Fibroblast of lung (primary cell): ENCODE results near the gene CALHM3. TPM values are rescaled to one million over a fixed set of nuclear protein-coding genes. Genes with fewer than 3 reads are reported as not detected.

Source experiments
- DNase-seq, 2 donors: peaks; one replicate each; pipeline versions ENCODE4 v3.0.0 to v3.0.0-alpha.2; 2010; ENCODE audit warnings: low read depth in 2 of 2
- H2AFZ ChIP-seq: 2 replicates; pipeline ENCODE4 v1.5.1; 2012; ENCODE audit warnings: low read length, control low read depth, inconsistent platforms
- H3K27ac ChIP-seq: 2 replicates; pipeline ENCODE4 v1.5.1; 2011; ENCODE audit warnings: low read length, control low read depth; ENCODE audit not compliant: insufficient read depth
- H3K27me3 ChIP-seq: 2 replicates; pipeline ENCODE4 v1.5.1; 2011; ENCODE audit warnings: mild to moderate bottlenecking, low read length; ENCODE audit not compliant: control insufficient read depth, insufficient read depth
- H3K36me3 ChIP-seq: 2 replicates; pipeline ENCODE4 v1.5.1; 2011; ENCODE audit warnings: low read length; ENCODE audit not compliant: control insufficient read depth, insufficient read depth
- H3K4me1 ChIP-seq: 2 replicates; pipeline ENCODE4 v1.5.1; 2011; ENCODE audit warnings: low read length; ENCODE audit not compliant: control insufficient read depth, insufficient read depth; ENCODE audit errors: extremely low read depth
- H3K4me2 ChIP-seq: 2 replicates; pipeline ENCODE4 v1.5.1; 2011; ENCODE audit warnings: low read length, control low read depth; ENCODE audit not compliant: insufficient read depth; ENCODE audit errors: extremely low read depth
- H3K4me3 ChIP-seq, 4 experiments: fragments of 200-600 bp in 1 of 4; sonication (generic) in 1 of 4; replicated peaks in 1 of 4; 2 replicates each; pipeline ENCODE4 v1.5.1; 2011 to 2016; ENCODE audit warnings: low read length in 4 of 4, low read depth in 3 of 4, mild to moderate bottlenecking in 3 of 4, control low read depth in 2 of 4, inconsistent platforms in 1 of 4, mixed read lengths in 1 of 4; ENCODE audit not compliant: insufficient read depth in 1 of 4; ENCODE audit errors: control extremely low read depth in 1 of 4
- H3K79me2 ChIP-seq: 2 replicates; pipeline ENCODE4 v1.5.1; 2012; ENCODE audit warnings: mild to moderate bottlenecking, low read length, inconsistent platforms; ENCODE audit not compliant: control insufficient read depth, insufficient read depth
- H3K9ac ChIP-seq: 2 replicates; pipeline ENCODE4 v1.5.1; 2011; ENCODE audit warnings: mild to moderate bottlenecking, low read length, control low read depth; ENCODE audit not compliant: insufficient read depth
- H3K9me3 ChIP-seq: 2 replicates; pipeline ENCODE4 v1.5.1; 2012; ENCODE audit warnings: low read depth, low read length; ENCODE audit not compliant: control insufficient read depth, insufficient read depth
- H4K20me1 ChIP-seq: 2 replicates; pipeline ENCODE4 v1.5.1; 2011; ENCODE audit warnings: low read length; ENCODE audit not compliant: control insufficient read depth, insufficient read depth; ENCODE audit errors: extremely low read depth
- CTCF ChIP-seq, 2 donors: IDR thresholded peaks in 1 of 2; conservative IDR thresholded peaks in 1 of 2; 1 replicate in 1 of 2; 2 replicates in 1 of 2; pipeline ENCODE4 v1.5.1; 2011 to 2012; ENCODE audit warnings: low read length in 2 of 2, control low read depth in 1 of 2, inconsistent platforms in 1 of 2, low read depth in 1 of 2, mild to moderate bottlenecking in 1 of 2
- EZH2 ChIP-seq: IDR thresholded peaks from 2 replicates; pipeline ENCODE4 v1.5.1; 2012; ENCODE audit warnings: low read length, control low read depth, mild to moderate bottlenecking; ENCODE audit errors: missing control alignments
- polyA plus RNA-seq, 2 donors: library from polyadenylated mRNA; depleted of rRNA in 1 of 2; stranded (reverse) in 1 of 2; unstranded in 1 of 2; fragments of >200 nt; gene quantifications; 2 replicates each; pipeline ENCODE4 v1.2.1, GENCODE V29; 2011 to 2012; ENCODE audit warnings: missing spikeins in 1 of 2
- total RNA-seq: library from RNA; depleted of rRNA; stranded (reverse); fragments of >200 nt; gene quantifications from 2 replicates; pipeline ENCODE4 v1.2.1, GENCODE V29; 2014

CALHM3 gene
- total and polyA plus RNA-seq, 2 donors (not counting 1 experiment from before 2014, with no cell fraction given), result not detected

GRCh38 chr10:103510791-103511752 lies 32.0 kb upstream of the CALHM3 start:
- no peaks in the 10 kb centered on the region for H3K36me3 ChIP-seq
- no peaks in the 10 kb centered on the region for H3K79me2 ChIP-seq
- H3K9ac ChIP-seq, result no peak overlapping the region
- H3K4me3 ChIP-seq, result no peak overlapping the region
- H2AFZ ChIP-seq, result no peak overlapping the region
- H3K9me3 ChIP-seq, result no peaks in the 10 kb centered on the region
- H3K27ac ChIP-seq, result no peak overlapping the region
- H4K20me1 ChIP-seq, result no peaks in the 10 kb centered on the region
- TF ChIP-seq EZH2 (no peak), CTCF (conservative IDR thresholded peaks at IDR 0.05 in 1 of 2, IDR thresholded peaks at IDR 0.05 in 1 of 2; ENCODE audit: low read depth in 1 of 2, low read length in 2 of 2) (no peak)
- no peaks in the 10 kb centered on the region for H3K4me1 ChIP-seq
- no peak overlapping the region for H3K4me2 ChIP-seq
- H3K27me3 ChIP-seq, result peaks cover 16% of the 10 kb centered on the region
- DNase-seq, result no peak

- TF ChIP-seq EZH2, result no peak
- no peak for TF ChIP-seq CTCF (conservative IDR thresholded peaks at IDR 0.05 in 1 of 2, IDR thresholded peaks at IDR 0.05 in 1 of 2; ENCODE audit: low read depth in 1 of 2, low read length in 2 of 2)
- Histone ChIP-seq H4K20me1 (no peaks in the 10 kb centered on the region), H3K9me3 (no peaks in the 10 kb centered on the region), H3K4me2 (no peak overlapping the region), H3K36me3 (no peaks in the 10 kb centered on the region), H2AFZ (no peak overlapping the region), H3K9ac (no peak overlapping the region), H3K79me2 (no peaks in the 10 kb centered on the region), H3K27ac (no peak overlapping the region), H3K27me3 (peaks cover 22% of the 10 kb centered on the region), H3K4me3 (no peak overlapping the region), H3K4me1 (no peaks in the 10 kb centered on the region)
- DNase-seq, result no peak
Observed at GRCh38 chr10:103510046-103510685, 31.1 kb upstream of the CALHM3 start.
